OCI-M1 (cell line): ENCODE data around the gene NAP1L5.
A peak's percentile ranks its signal among the peaks of the same experiment; 100 is the strongest.

Source experiments
- DNase-seq: peaks from one replicate; lab custom pipeline; 2025; lab: John Stamatoyannopoulos, UW

NAP1L5 gene

GRCh38 chr4:88697588-88698329 is at the start of gene NAP1L5:
Gene NAP1L5 (minus strand): TSS chr4:88697829. CDS start chr4:88697754, 75 bp downstream.
- DNase-seq = peak; percentile 58

- DNase-seq = no peak
Measured at GRCh38 chr4:88747351-88747750, 49.7 kb upstream of the NAP1L5 start.

DNA sequence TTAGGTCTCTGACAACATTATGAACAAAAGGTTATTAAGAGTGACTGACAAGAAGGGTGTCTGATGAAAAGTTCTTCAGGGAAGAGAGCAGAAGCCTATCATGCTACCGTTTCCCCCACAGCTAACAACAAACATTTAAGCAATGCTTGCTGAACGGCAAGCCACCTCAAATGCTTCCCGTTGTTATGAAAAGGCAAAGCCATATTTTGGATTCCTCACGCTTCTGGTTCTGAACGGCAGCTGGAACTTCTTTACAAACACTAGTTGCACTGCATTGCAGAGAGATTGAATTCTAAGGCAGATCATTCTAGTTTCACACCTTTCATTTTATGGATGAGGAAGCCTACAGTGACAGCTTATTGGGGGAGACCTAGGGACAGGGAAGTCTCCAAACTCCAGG is 48.6 kb upstream of the NAP1L5 start:
- no peak for DNase-seq

DNA sequence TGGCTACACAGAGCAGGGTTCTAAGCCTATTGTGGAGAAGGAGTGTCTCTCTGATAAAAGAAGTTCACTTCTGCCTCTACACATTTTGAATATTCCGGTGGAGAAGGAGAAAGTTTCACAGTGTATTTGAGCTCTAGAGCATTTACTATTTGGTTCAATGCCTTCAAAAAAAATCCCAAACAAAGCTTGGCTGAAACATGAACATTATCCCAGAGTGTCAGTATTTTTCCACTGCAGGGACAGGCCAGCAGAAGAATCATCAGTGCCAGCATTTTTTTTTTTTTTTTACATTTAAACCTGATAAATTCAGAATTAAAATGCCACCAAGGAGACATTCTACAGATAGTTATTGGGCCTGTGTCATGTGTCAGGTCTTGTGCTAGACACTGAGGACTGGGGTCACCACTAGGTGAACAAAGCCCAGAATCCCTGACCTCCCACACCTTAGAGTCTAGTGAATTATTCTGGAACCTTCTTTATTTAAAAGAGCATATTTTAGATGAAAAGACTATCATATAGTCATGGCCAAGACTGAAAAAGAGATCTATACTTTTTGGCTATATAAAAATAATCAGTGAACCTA is 48.0 kb upstream of the NAP1L5 start:
- DNase-seq = no peak

- DNase-seq = no peak
Measured at GRCh38 chr4:88745175-88745574, 47.5 kb upstream of the NAP1L5 start.

- no peak for DNase-seq
Measured at GRCh38 chr4:88744609-88745008, 47.0 kb upstream of the NAP1L5 start.

DNA sequence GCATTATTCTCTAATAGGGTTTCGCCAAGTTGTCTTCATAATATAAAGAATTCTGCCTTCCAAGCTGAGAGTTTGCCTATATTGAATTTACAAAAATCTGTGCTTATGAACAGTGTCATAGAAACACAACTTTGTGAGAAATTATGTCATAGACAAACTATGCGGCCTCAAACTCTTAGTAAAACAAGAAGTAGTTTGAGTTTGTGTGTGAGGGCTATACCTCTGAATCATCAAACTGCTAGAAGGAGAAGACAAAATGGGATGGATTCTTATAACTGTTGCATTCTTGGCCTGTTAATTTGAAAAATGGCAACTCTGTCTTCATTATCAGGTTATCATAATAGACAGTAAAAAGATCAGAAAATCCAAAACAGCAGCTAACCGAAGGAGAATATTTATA is 46.1 kb upstream of the NAP1L5 start:
- DNase-seq = no peak

DNA sequence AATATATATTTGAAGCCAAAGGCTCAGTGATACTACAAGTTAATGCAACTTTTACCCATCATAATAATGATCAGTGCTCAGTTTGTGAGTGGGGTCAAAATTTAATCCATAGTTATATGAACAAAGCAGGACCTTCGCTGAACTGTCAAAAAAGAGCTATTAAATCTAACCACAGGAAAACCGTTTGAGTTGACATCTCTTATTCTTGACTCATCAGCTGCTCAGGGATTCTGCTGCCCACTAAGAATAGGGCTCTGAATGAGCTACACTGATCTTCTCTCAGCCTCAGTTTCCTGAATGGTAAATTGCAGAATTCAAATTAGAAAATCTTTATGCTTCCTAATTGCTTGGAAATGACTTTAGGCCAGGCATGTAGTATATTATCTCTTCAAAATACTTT is 44.9 kb upstream of the NAP1L5 start:
- no peak for DNase-seq

GRCh38 chr4:88738180-88738579 is 40.6 kb upstream of the NAP1L5 start:
- DNase-seq = no peak

- no peak for DNase-seq
Measured at GRCh38 chr4:88737307-88737941, 39.8 kb upstream of the NAP1L5 start.

DNA sequence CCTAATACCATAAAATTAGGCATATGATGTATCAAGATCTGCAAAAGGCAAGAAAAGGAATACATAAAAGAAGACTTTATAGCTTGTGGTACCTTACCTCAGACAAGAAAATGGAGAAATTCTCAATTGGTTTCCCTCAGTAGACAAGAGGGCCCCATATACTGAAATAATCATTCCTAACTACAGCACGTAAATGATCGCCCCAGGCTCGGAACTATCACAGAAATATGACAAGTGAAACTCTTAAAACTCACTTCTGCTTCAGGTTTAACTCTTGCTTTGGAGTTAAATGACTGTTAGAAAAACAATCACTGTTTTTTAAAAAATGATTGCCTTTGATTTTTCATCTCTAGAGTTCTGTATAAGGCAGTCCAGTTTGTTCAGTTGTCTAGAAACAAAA is 38.6 kb upstream of the NAP1L5 start:
- DNase-seq = no peak

- no peak for DNase-seq
Measured at GRCh38 chr4:88735564-88735963, 37.9 kb upstream of the NAP1L5 start.

- no peak for DNase-seq
Measured at GRCh38 chr4:88734403-88734949, 36.8 kb upstream of the NAP1L5 start.

- DNase-seq = no peak
Measured at GRCh38 chr4:88732714-88733368, 35.2 kb upstream of the NAP1L5 start.

DNA sequence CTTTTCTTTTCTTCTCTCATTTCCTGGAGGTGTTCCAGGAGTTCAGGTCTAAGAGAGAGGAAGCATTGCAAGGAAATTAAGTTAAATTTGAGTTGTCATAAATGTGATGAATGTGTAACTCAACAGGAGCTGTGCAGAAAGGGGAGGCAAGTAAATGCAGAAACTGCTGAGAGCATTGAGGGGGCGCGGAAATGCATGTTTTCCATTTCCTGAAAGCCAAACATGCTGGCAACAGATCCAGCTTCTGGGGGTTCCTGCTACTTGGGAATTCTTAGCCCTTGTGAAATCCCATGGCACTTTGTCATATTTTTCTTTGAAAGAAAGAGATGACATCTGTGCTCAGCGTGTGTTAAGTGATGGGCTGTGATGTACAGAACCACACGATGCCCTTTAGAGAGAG is 33.8 kb upstream of the NAP1L5 start:
- no peak for DNase-seq

GRCh38 chr4:88730811-88731210 is 33.2 kb upstream of the NAP1L5 start:
- no peak for DNase-seq

DNA sequence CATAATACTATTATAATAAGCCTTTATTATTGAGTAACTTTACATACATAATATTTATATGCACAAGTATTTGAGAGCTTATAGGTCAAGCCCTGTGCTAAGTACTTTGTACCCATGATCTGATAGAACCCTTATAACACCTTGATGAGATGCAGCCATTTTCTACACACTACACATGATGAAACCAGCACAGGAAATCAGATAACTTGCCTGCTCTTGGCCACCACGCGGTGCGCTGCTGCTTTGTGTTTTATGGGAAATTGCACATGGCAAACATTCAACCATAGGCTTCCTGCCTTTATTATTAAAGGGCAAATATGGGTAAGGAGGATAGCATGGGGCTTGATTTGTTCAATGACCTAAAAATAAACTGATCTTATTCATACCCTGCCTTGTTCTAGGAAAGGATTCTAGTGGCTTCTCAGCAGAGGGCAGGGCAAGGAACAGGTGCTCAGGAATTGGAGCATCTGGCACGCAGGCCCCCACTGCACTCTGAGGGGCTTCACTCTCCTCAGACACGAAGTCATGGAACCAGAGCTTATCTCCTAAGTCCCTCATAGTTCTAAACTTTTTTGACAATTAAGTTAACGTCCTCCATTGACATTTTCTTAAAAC is 31.6 kb upstream of the NAP1L5 start:
- DNase-seq = no peak

GRCh38 chr4:88728146-88728545 is 30.5 kb upstream of the NAP1L5 start:
- no peak for DNase-seq

- no peak for DNase-seq
Measured at GRCh38 chr4:88725986-88726385, 28.4 kb upstream of the NAP1L5 start.

DNA sequence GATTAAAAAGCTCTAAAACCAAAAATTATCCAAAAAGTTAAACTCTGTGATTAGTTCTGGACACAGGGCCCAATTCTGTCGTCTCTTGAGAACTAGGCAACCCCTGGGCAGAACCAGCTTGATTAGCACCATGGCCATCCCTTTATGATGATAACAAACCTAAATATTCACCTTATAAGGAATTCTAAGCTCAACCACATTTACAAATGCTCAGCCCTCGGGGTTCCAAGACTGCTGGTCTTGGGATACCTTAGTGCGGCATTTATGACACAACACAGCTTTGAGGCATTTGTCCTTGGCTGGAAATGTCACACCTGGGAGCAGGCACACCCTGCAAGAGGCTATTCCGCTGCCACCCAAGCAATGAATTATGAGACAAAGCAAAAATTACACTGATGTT is 27.5 kb upstream of the NAP1L5 start:
- no peak for DNase-seq

GRCh38 chr4:88724406-88724805 is 26.8 kb upstream of the NAP1L5 start:
- DNase-seq = no peak

GRCh38 chr4:88722828-88723227 is 25.2 kb upstream of the NAP1L5 start:
- DNase-seq = no peak
